NCI-H524 (cell line): ENCODE measurements around the gene NKG7.

ENCODE experiments used
- DNase-seq, 2 experiments: peaks; one replicate each; lab custom pipeline; 2025; lab: John Stamatoyannopoulos, UW

Gene NKG7

GRCh38 chr19:51361239-51361638 lies 11.2 kb downstream of the NKG7 start:
- no peak for DNase-seq

GRCh38 chr19:51359294-51359693 lies 13.2 kb downstream of the NKG7 start:
- no peak for DNase-seq

- DNase-seq = no peak
Observed at GRCh38 chr19:51357952-51358351, 14.5 kb downstream of the NKG7 start.

DNA sequence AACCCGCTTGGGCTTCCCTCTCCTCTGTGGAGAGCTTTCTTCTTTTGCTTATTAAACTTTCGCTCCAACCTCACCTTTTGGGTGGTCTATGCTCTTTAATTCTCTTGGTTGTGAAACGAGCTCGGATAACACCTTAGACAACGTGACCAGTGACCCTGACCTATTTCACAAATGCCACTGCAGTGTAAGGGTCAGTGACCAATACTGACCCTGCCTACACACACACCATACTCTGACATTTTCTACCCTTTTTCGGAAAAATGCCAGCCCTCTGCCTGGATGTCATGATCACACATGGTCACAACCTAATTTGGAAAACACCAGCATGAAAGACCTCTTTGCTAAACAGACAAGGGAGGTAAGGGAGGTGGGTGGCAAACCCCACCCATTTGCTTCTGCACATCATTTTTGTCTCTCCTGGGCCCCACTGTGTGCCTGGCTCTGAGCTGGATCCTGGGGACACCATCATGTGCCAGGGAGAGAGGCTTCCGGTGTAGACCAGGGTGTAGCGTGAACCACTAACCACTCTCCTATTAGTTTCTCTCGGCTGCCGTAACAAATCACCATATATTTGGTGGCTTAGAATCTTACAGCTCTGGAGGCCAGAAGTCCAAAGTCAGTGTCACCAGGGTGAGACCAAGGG lies 16.2 kb downstream of the NKG7 start:
- no peak for DNase-seq

GRCh38 chr19:51354742-51355148 lies 17.7 kb downstream of the NKG7 start:
- no peak for DNase-seq

DNA sequence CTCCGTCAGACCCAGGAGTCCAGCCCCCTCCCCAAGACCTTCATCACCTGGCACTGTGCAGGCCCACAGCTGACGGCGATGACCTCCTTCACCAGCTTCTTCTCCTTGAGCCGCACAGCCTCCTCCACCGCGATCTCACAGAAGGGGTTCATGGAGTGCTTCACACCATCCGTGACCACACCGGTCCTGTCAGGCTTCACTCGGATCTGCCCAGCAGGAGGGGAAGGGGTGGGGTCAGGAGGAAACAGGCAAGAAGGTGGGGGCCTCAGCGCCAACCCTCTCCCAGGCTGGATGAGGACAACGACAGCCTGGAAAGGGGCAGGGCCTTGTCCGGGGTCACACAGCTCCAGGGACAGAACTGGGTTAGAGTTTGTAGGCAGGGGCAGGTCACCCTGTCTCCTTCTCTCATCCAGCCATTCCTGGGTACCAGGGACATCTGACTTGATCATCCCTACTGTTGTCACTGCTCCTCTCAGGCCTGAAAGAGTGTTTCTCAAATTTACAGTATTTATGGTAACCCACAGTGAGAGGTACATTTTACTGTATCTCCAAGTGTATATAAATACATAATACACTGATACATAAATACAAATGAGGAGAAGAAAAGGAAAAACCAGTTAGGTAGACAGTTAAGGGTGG lies 18.2 kb downstream of the NKG7 start:
- no peak for DNase-seq

- DNase-seq = no peak
Observed at GRCh38 chr19:51352783-51353360, 19.6 kb downstream of the NKG7 start.

- DNase-seq = no peak
Observed at GRCh38 chr19:51351266-51351990, 21.0 kb downstream of the NKG7 start.

GRCh38 chr19:51347209-51347928 lies 25.1 kb downstream of the NKG7 start:
- DNase-seq = no peak

DNA sequence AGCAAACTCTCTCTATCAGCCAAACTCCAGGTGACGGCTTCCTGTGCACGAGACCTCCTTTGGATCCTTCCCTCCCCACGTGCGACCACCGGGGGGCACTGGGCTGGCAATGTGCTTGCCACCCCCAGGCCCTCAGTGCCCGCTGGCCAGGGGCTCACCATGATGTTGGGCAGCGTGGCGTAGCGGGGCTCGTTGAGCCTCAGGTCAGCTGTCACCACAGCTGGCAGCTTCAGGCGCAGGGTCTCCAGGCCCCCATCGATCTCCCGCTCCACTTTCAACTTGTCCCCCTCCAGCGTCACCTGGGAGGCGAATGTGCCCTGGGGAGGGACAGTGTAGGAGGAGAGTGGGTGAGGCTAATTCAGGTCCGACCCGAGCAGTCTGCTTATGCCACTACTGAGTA lies 25.7 kb downstream of the NKG7 start:
- no peak for DNase-seq

DNA sequence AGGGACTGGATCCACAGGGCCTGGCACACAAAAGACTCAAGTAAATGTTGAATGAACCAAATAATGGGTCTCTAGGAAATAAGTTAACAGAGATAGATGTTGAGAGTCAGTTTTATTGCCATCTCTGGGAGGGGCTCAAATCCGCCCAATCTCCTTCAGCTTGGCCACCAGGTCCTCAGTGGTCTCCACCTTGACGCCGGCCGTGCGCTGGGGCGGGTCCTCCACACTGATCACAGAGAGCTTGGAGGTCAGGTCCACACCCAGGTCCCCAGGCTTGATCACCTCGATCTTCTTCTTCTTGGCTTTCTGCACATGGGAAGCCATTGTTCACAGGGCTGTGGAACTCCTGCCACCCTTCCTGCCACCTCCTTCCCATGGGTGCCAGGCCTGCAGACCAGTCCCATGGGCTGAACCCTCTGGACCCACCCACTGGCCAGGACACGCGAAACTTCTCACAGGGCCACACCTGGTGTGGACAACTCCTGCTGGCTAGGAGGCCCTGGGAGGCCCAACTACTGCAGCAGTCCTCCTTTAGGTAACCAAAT lies 27.3 kb downstream of the NKG7 start:
- no peak for DNase-seq

DNA sequence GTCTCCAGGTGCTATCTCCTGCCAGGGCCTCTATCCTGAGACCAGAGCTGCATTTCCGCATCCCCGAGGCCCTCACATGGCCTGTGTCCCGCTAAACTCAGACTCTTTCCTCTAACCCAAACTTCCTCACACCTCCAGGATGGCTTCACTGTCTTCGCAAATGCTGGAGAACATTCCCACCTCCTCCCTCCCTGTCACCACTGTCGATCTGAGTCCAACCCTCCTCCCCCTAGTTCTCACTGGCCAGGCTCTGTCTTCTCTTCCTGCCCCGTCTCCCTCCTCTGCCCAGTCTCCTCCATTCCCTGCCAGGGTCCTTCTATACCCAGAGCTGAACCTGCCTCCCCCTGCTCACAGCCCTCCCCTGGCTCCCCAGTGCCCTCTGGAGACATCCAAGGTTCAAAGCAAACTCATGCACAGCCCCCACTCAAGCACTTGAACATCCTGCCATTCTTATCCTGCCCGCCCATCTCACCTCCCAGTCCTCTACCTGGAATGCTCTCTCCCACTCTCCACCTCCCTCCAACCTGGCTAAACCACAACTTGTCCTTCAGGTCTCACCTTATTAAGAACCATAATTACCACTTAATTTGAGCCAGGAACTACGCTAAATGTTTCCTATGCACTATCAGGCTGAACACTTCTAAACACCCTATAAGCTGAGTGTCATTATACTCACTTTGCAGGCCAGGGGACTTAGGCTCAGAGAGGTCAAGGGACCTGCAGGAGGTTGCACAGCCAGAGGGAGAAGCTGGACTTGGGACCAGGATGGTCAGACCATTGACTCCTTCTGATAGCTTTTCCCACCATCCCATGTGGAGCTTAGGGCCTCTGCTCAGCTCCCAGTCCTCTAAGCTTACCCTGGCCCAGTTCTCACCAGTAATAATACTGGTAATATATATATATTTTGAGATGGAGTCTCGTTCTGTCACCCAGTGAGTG lies 29.6 kb downstream of the NKG7 start:
- no peak for DNase-seq

DNA sequence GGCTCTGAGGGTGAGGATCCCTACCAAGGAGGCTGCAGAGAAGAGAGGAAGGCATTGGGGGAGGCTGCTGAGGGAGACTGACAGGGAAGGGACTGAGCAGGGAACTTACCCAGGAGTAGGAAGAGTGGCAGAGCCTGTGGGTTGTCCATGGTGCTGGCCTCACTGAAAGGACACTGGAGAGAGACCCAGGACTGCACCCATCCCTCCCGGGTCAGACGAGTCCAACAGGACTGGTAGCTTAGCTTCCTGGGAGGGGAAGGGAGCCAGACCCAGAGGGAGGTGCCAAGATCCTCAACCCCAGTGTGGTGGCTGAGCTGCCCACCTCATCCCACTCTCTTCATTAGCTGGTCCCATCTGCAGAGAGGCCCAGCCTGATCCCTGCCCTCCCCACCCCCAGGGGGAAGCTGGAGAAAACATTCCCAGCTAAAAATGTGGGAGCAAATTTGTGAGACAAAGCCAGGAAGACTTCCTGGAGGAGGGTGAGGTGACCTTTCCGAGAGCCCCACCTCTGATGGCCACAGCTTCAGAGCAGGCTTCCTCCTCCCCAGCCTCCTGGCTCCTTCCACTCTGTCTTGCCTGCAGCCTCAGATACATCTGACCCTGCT lies 30.4 kb downstream of the NKG7 start, which contains the start of gene VSIG10L:
Gene VSIG10L (minus strand): TSS at position 164 of the 605 bp plus-strand sequence. CDS start 15 bp downstream, at position 149.
- DNase-seq = no peak

DNA sequence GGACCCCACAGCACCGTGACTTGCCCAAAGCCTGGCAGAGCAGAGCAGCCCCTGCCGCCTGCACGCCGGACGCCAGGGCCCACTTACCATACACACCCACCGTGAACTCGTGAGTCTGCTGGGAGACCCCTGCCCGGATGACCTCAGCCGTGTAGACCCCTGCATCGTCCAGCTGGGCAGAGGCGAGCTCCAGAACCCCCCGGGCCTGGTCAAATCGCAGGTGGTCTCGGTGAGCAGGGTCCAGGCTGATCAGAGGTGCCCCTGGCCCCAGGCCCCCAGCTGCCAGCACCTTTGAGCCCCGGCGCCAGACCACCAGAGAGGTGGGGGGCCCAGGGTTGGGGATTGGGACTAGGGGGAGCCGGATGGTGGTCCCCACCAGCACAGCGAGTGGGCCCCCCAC lies 31.4 kb downstream of the NKG7 start:
- DNase-seq = no peak

DNA sequence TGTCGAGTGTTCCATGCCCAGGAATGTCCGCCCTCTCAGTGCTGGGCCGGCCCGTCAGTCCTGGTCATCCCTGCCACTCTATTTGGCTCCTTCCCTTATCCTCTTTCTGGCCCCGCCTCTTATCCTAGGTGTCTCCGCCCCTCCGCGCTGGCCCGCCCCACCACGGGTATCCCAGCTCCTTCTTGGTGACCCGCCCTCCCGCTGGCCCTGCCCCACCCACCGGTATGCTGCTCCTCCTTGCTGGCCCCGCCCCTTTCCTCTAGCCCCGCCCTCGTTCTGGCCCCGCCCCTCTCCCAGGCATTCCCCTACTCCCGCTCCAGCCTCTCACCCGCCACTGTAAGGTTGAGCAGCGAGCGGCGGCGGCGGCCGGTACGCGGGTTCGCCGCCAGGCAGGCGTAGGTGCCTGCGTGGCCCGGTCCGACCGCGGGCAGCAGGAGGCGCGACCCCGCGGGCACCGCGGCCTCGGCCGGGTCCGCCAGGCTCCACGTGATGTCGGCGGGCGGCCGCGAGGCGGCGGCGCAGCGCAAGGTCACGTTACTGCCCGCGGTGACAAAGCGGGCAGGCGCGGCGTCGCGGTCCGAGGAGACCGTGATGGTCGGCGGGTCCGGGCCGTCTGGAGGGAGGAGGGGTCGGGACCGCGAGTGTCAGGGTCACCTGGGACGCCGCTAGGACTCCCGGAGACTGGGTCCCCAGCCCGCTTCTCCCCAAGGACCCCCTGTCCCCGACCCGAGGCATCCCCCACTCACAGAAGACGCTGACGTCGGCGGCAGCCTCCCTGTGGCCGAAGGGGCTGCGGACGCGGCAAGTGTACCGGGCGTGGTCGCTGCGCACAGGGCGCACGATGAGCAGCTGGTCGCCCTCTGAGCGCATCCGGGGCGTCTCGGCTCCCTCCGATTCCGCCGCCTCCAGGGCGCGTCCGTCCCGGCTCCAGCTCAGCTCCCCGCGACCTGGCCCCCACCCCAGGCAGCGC lies 32.5 kb downstream of the NKG7 start:
- no peak for DNase-seq

DNA sequence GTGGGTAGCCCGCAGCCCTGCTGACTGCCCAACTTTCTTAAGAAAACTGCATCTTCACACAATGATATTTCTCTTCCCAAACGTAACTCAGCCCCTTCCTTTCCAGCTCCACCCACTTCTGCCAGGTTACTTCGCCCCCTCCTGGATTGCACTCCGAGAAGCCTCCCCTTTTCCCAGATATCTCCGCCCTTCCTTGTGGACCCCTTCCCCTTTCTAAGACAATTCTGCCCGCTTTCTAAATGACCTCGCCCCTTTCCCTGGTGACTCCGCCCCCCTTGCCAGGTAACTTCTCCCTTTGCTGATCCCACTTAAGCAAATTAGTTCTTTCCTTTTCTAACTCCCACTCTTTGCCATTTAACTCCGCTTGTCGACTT lies 33.2 kb downstream of the NKG7 start:
- no peak for DNase-seq

DNA sequence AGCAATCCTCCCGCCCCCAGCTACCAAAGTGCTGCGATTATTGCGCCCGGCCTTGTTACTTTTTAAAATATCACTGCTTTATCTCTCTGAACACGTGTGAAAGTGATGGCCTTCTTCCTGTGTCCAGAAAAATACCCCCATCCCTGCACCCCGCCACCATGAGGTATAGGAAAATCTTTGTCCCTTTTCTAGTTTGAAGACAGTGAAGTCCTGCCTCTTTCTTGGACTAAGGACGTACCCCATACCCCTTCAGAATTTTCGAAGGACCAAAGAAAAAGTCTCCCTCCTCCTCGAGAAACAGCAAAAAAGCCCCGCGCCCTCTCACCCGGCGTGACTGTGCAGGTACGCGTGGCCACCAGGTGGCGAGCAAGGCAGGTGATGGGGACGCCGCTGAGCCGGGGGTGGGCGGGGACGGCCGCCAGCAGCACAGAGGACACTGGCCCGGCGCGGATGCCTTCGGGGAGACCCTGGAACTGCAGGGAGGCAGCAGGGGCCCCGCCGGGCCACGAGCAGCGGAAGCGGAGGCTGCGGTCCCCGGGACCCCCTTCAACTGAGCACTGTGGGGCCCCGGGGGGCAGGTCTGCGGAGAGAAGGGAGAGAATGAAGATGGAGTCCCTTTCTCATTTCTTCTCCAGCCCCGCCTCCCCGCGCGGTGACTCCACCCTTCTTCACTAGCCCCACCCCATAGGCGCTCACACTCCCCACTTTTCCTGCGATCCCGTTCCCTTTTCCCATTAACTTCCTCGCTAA lies 33.7 kb downstream of the NKG7 start:
- peak in 1 of 2 experiments; percentile 7 for DNase-seq

DNA sequence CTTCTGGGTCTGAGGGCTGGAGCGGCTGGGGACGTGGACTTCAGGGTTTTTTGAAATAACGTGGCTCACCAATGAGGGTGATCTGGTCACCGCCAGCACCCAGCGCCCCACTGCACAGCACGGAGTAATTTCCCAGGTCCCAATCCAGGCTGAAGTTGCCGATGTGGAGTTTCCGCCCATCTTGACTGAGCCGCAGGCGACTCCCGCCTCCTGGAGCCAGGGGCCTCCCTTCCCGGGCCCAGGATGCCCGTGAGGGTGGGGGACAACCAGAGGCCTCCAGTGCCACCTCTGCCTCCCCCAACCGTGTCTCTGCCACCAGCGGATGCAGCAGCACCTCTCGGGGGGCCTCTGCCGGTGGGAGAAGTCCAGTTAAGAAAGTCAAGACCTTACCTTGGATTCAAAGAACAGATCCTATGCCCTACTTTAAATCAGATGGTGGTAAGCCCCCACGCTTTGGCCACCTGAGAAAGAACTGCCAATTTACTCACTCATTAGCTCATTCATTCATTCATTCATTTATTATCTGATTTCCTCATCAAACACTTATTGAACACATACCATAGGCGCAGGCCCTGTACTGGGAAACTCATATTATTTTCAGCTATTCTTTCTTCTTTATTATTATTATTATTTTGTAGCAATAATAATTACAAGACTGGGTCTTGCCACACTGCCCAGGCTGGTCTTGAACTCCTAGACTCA lies 34.4 kb downstream of the NKG7 start:
- no peak for DNase-seq
